Activated CD4-positive, CD25-positive, alpha-beta regulatory T cell (primary cell): Measurements from ENCODE around the gene CASK.

Experiments
- DNase-seq, 4 experiments: peaks; one replicate each; lab custom pipeline; 2025; lab: John Stamatoyannopoulos, UW

Gene CASK

DNA sequence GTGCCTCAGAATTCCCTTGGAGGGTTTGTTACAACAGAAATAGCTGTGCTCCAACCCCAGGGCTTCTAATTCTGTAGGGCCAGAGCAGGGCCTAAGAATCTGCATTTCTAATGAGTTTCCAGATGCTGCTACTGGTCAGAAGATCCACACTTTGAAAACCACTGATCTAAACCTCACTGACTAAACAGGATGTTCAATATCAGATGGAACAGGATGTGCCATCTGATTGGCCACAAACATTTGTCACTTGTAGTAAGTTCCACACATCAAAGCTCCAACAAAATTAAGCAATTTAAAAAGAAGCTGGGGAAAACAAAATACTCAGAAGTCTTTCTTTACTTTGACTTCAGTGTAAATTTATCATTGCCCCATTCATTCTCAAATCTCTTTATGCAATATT, 14.3 kb downstream of the CASK start:
- no peak for DNase-seq

- DNase-seq, result no peak
Observed at GRCh38 chrX:41906515-41907187, 16.7 kb downstream of the CASK start.

DNA sequence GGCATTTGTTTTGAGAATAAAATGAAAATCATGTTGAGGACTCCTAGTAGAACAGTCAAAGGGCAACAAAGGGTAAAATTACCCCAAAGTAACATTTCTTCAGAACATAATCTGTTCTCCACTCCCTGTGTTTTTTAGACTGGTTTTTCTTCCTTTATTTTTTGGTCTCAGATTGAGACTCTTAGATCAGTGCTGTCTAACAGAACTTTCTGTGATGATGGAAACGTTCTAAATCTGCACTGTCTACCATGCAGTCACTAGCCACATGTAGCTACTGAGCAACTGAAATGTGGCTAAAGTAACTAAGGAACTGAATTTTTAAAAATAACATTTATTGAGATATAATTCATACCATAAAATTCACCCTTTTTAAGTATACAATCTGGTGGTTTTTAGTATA, 19.8 kb downstream of the CASK start:
- no peak for DNase-seq

- no peak for DNase-seq
Observed at GRCh38 chrX:41900321-41900720, 23.0 kb downstream of the CASK start.

GRCh38 chrX:41895826-41896225, 27.5 kb downstream of the CASK start:
- no peak for DNase-seq

GRCh38 chrX:41890026-41890423, 33.3 kb downstream of the CASK start:
- no peak for DNase-seq

DNA sequence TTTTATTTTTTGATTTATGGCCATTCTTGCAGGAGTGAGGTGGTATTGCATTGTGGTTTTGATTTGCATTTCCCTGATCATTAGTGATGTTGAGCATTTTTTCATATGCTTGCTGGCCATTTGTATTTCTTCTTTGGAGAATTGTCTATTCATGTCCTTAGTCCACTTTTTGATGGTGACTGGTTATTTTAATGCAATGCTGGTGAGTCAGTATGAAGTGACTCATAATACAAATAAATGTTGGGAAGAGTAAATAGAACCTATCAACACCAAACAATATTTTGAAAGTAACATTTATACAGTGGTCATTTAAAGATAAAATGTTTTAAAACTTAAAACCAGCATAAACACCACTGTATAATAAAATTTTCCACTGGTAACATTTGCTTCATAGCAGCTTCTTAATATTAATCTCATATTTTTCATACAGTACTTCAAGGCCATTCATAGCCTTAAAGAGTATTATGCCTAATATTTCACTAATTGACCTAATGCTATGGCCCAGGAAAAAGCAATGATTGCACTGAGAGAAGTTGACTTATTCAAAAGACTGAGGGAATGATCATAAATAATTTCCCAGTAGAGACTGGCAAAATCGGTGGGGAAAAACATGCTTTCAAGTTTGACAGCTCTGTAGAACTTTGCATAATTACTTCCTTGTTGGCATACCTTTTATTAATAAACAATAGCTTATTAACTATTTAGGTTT, 33.9 kb downstream of the CASK start:
- no peak for DNase-seq

DNA sequence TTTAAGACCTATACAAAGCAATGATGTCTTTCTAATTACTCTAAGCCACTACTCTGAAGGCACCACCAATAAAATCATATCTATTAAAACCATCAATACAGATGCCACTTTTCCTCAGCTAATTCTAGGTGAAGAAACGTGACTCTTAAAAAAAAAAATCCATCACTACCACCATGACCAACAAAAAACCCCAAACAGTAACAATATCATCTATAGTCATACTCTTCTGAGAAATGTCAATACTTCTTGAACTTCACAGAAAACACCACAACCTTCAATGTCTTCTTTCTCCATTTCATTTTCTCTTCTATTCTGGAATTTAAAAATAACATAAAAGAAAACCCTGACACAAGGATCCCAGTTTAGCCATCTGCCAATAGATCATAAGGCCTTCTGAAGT, 35.7 kb downstream of the CASK start:
- DNase-seq, result no peak

GRCh38 chrX:41885724-41886123, 37.6 kb downstream of the CASK start:
- DNase-seq, result no peak

GRCh38 chrX:41881166-41881565, 42.2 kb downstream of the CASK start:
- DNase-seq, result no peak

DNA sequence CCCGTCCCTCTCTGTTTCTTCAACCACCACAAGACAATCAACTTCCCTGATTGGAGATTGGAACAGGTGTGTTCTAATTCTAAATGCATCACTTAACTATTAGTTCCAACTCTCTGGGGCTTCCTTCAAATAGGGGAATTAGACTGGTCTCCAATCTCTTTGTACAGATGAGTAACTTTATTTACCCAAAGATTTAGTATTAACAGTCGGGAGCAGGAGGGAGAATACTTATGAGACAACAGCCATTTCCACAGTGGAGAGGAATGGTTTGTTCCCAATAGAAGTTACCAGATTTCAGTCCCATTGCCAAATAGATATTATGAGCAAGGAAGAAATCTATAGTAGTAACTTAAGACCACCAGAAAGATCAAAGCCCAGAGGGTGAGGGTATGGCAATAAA, 46.2 kb downstream of the CASK start:
- no peak for DNase-seq

GRCh38 chrX:41875142-41875541, 48.2 kb downstream of the CASK start:
- no peak for DNase-seq

DNA sequence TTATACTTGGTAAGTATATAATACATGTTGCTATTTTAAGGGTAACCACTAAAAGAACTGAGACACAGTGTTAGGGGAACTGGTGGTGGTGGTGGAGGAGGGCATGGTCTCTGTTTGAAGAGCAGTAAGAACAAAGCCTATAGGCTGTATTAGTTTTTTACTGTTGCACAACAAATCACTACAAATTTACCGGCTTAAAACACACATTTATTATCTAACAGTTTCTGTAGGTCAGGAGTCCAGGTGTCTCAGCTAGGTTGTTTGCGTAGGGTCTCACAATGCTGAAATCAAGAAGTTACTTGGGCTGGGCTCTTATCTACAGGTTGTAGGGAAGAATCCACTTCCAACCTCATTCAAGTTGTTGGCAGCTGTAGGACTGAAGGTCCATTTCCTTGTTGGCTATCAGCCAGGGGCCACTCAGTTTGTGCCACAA, 52.6 kb downstream of the CASK start:
- DNase-seq, result no peak

GRCh38 chrX:41868392-41868977, 54.9 kb downstream of the CASK start:
- no peak for DNase-seq

- DNase-seq, result no peak
Observed at GRCh38 chrX:41863343-41864203, 59.8 kb downstream of the CASK start.

DNA sequence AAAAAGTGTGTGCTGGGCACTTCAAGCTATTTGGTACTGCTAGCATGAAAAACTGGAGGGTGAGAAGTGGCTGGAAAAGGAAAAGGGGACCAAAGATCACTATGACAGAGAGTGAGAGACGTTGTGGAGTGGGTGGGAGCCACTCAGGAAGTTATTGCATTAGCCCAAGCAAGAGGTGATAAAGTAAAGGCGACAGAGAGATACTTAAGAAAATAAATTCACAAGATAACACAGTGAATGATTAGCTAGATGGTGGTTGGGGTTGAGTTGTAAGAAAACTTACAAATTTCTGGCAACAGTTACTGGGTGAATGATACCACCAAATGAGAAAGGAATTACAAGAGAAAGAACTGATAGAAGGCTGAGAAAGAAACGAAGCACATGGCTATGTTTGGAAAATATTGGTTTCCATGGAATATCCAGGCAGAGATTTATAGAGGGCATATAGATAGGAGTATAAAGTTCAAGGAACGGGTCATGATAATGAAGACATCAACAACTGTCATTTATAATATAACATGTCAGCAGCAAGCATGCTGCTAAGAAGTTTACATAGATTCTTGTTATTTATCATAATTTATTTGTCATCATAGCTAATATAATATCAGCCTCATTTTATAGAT, 60.7 kb downstream of the CASK start:
- DNase-seq, result no peak

GRCh38 chrX:41858161-41858775, 65.1 kb downstream of the CASK start:
- no peak for DNase-seq

- DNase-seq, result no peak
Observed at GRCh38 chrX:41857670-41858069, 65.7 kb downstream of the CASK start.

- DNase-seq, result no peak
Observed at GRCh38 chrX:41846714-41847113, 76.6 kb downstream of the CASK start.

- DNase-seq, result no peak
Observed at GRCh38 chrX:41837270-41837944, 85.9 kb downstream of the CASK start.

GRCh38 chrX:41828826-41829225, 94.5 kb downstream of the CASK start:
- DNase-seq, result no peak
